ENCODE results near the gene KAT7.

The KAT7 gene

DNA sequence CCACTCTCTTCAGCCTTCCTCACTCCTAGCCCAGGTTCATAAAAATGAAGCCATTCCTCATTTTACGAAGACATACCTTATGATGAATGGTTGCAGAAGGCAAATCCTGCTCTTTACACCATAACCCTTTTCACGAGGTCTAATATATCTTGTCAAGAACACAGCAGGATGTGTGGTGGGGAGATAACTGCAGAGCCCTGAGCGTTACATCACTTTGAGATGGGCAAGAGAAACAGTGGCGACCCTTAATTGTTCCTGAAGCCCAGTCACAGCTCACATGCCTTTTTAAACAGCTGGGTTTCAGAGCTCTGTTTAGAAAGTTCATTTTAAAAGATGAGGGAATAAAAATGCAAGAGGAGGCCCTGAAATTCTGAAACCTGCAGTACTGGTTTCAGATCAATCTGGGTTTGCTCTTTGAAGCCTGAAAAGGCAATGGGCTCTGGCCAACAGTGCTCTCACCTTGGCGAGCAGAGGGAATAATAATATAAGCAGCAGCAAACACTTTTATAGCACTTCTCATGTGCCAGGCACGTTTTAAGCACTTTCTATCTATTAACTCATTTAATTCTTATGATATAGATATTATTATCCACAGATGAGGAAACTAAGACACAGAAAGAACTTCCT lies 27.4 kb upstream of the KAT7 start:
- no peak for DNase-seq (ENCODE audit: low read depth in 2 of 2)

DNA sequence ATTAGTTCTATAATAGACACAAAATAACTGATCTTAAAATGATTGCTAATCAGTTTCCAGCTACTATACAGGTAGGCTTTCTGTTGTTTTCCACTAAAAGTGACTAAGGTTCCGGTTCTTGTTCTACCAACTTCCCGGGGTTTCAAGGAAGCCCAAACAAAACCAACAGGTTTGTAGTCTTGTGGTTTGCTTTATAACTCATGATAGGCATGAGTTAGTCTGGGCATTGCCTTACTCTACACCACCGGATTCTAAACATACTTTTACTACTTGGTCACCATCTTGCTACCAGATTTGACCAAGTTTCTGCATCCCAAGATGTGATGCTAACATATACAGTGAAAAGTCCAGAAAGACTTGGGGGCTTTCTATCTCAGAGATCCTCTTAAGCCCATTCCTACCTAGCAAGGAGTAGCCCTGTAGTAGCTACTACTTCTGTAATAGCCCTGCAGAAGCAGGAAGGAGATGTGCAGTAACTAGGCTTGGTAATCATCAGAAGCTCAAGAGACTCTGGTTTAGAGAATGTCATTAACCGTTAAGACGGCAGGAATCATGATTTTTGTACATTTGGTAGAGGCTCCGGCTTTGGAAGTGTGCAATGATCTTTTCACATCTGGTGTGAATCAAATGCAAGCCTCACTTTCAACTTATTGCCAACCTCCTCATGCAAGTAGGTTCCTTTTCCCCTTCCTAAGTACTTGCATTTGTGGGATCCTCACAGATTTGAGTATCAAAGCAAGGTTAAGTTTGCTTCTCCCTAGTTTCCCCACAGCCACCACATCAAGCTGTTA lies 26.1 kb upstream of the KAT7 start:
- no peak for DNase-seq (ENCODE audit: low read depth in 2 of 2)

DNA sequence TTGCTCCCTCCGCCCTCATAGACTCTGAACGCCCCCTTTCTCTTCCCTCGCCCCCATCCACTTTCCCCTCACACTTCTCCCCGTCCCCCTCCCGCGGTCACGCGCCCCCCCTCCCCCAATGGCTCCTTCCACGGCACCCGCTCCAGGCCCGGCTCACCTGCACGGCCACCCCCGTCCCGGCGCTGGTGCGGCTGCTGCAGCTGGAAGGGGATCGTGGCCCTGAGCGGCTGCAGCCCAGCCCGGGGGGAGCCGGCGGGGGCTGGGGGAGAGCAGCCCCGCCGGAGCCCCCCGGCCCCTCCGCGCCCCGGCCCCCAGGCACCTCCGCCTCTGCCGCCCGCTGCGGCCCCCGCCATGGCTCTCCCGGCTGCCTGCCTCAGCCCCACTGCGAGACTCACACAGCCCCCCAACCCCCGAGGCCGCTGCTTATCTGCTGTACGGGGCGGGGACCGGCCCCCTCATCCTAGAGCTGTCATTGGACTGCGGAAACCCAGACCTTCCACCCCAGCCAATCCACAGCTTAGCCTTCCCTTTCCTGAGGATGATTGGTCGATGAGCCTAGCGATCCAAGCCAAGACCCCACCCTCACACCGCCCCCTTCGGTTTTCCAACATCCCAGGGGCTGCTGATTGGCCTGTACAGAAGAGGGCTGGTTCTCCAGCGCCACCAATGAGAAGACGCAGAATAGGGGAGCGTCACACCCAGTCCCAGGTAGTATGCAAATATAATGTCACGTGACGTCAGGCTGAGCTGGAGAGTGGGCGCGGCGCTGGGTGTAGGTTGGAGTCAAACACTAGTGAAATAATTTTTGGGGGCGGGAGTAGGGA lies 24.5 kb upstream of the KAT7 start, which contains the start of gene FAM117A:
Gene FAM117A, minus strand, starts transcription at position 397 of the 824 bp plus-strand sequence. Its CDS starts 44 bp downstream, at position 353.
- peak; percentile 87 to 97 for DNase-seq (ENCODE audit: low read depth in 2 of 2)

DNA sequence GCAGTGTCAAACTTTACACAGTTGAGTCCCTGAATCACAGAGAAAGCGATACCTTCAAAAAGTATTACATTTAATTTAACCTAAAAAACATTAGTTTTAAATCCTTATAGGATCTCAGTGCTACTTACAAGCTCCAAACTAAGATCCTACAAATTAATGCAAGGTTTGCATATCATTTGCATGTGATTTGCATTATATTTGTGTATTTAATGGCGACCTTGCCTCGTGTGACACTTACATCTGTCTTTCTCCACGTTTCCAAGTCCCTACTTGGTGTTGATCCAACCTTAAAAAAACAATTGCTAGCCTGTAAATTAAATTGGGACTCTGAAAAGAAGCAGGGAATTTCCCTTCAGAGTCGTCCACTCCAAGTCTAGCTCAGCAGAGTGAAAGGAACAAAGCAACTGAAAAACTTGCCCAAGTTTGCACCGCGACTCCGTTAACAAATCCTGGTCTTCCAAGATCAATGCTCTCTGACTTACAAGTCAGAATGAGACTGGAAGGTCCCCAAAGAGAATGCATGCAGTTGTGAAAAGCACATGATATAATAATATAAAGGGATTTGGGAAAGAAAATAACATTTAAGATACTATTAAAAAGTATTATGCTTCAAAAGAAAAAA lies 23.8 kb upstream of the KAT7 start:
- no peak for DNase-seq (ENCODE audit: low read depth in 2 of 2)

DNA sequence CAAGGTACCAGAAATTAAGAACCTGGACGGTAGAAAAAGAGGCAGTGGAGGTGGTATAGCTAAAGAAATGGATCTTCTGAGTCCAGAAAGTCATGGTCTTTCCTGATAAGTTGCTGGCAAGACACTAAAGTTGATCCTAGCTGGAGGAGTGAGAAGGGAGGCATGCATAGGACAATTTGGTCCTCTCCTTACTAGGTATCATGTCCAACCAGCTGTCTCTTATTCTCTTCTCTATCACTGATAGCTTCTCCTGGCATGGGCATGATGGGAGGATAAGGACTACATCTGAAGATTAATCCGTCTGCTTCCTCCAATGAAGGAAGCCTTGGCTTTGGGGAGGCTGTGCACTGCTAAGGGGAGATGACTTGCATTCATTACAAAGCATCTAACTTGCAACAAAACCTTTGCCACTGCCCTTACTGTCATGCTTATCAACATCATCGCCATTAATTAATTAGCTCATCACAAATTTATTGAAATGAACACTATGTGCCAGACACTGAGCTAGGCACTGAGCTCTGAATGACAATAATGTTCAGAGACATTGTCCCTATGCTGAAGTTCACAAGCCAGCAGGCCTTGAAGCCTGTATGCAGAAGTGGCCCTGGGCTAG lies 21.5 kb upstream of the KAT7 start:
- no peak for DNase-seq (ENCODE audit: low read depth in 2 of 2)

DNA sequence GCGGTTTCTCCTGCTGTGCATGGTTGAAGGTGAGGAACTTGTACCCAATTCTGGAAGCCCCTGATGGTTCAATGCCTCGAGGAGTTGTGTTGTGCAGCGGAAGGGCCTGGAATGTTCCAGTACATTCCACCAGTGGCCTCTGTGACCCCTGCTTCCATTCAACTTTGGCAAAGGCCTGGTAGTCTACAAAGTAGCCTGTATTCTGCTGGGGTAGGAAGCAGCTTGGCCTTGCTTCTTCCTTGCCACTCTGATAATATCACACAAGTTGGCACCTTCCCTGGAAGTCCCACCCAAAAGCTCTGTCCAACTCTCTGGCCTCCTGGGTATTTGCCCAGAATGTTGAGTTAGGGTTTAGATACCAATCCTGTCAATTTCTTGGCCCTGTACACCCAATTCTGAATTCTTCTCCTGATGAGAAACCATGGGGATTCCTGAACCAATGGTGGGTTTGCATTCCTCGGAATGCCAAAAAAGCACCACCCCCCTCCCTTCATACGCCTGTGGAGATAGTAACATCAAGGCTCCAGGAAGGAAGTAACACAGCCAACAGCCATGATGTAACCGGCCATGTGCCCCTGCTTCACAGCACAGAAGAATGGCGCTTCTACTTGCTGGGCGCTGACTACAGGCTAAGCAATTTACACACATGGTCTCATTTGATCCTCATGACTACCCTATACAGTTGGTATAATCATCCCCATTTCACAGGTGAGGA lies 12.8 kb upstream of the KAT7 start:
- no peak for DNase-seq (ENCODE audit: low read depth in 2 of 2)

DNA sequence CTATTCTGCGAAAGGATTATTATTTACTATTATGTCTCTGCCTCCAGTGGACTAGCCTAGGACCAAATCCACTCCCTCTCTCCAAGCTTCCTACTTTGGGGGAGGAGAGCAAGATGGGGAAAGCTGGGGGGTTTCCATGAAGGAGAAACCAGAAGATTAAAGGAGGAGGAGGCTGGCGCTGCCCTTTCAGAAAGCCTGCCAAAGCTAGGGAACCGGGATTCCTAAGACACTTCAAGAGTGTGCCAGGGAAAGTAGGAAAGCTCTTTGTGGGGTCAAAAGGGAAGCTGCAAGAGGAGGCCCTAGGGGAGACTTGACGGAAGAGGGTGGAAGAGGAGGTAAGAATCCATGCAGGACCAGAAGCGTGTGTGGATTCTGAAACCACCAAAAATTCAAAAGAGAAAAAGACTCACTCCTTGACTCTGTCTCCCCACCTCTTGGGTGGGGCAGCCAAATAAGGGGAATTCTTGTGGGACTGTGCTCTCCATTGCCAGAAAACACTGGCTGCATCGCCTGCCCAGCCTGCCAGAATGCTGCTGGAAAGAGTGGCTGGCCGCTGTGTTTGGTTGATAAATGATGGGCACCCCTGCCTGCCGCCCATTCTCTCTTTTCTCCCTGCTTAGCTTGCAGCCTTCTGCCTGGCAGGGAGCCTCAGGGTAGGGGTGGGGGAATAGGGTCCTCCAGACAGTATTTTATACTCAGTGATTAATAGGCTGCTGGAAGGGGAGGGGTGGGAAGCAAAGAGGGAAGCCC lies 11.8 kb upstream of the KAT7 start:
- no peak for DNase-seq (ENCODE audit: low read depth in 2 of 2)

DNA sequence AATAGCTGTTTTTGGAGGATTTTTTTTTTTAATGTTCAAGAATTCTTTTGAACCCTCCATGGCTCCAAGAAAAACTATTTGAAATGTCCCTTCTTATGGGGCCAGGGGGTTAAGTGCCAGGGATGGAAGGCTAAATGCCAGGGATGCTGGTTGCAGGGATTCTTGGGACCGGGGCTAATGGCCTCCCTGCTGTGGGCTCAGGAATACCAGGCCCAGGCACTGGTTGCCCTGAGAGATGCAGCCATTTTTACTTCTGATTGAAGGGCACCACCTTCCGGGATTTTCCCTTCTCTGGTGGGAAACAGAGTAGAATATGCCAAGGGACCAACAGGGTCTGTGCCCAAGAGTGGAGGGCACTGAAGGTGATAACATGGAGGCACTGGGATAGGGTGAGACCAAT lies 10.9 kb upstream of the KAT7 start:
- DNase-seq (ENCODE audit: low read depth in 2 of 2): no peak

DNA sequence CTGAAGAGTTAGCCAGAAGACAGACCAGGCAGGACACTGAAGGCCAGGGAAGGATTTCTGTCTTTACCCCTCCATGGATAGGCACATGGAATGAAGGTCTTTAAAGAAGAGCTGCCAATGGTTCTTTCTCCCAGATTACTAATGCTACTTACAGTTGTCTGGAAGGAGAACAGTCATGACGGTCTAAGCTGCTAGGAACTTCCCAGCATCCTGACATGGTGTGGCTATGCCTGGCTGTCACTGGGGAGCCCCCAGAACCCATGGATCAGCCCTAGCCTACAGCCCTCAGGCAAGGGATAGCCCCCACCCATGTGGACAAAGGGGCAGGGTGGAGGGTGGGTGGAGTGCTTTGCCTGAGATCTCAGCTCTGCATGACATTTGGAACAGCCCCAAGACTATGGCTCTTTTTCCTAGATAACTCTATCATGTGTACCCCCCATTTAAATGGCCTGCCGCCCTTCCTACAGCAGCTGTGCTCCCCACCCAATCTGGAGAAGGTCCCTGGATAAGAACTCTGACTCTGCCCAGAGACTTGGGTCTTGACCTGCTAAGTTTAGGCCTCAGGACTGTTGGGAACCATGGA lies 9.2 kb upstream of the KAT7 start:
- DNase-seq (ENCODE audit: low read depth in 2 of 2): no peak

DNA sequence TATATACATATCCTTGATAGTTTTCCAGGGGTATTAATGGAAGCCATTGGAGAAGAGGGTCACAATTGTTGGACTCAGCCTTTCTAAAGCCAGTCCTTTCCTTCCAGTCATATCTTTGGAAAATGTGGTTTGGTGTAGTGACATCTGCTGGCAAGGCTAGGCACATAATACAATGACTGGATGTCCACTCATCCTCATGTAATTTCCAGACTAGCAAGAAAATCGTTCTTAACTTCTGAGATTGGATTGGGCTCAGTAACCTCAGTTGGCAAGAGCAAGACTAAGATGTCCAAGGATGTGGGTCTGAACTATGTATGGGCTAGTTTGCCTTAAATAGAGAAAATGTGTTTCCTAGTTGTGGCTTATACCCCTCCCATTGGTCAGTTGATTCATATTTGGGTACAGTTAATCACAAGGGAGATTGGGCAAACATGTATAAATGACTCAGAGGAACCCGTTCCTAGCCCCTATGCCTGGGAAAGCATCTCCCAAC lies 8.7 kb upstream of the KAT7 start:
- DNase-seq (ENCODE audit: low read depth in 2 of 2): no peak

DNA sequence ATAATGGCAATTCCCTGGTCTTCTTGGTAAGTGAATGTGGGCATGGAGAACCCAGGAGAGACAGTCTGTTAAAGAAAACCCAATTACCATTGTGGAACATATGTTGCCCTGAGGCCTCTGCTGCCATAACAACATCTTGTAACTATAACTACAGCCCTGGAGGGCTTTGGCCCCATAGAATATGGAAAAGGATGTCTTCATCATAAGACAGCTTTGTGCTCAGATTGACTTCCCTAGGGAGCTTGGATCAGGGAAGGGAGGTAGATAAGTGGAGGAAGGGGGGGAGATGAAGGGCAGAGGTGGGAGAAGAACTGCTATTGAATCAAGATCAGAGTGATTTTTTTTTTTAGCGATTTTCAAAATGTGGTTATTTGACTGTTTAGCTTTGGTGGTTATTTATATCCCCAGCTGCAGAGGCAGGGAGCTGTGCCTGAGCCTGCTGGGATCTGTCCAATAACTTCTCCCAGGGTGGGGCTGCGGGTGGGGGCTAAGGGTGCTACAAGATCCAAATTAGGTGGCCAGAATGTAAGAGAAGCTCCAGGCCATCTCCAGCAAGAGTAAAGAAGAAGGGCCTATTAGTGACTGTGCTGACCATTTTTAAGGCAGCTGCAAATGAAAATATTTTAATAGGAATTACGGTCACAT lies 5.3 kb upstream of the KAT7 start:
- DNase-seq (ENCODE audit: low read depth in 2 of 2): no peak

DNA sequence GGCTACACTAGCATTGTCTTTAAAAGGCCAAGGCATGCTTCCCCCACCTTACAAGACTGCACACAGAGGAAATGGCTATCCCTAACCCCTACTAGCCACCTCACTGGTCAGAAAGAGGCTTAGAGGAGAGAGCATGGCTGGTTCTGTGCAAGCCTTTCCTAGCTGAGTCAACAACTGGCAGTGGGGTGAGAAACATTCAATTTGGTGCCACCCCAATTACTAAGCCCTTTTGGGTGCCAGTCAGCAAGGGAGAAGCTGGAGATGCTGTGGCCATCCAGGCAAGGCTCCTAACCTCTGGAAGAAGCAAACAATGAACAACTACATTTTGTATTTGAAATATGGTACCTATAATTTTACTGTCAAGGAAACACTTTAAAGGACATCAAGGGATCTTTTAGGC lies 4.7 kb upstream of the KAT7 start:
- no peak for DNase-seq (ENCODE audit: low read depth in 2 of 2)

DNA sequence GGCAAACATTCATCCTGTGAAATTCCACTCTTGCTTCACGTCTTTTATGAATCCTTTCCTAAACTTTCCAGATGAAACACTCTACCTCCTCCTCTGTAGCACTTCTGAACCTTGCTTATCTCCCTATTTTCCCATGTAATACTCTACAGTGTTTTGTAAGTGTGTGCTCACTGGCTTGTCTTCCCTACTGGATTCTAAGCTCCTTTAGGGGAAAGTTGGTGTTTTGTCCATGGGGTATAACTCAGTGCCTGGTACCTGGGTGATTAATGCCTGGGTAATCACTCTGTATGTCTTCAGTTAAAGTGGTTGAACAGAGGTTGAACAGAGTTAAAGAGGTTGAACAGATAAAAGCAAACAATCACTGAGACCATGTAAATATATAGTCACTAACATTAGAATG lies 3.8 kb upstream of the KAT7 start:
- DNase-seq (ENCODE audit: low read depth in 2 of 2): no peak

DNA sequence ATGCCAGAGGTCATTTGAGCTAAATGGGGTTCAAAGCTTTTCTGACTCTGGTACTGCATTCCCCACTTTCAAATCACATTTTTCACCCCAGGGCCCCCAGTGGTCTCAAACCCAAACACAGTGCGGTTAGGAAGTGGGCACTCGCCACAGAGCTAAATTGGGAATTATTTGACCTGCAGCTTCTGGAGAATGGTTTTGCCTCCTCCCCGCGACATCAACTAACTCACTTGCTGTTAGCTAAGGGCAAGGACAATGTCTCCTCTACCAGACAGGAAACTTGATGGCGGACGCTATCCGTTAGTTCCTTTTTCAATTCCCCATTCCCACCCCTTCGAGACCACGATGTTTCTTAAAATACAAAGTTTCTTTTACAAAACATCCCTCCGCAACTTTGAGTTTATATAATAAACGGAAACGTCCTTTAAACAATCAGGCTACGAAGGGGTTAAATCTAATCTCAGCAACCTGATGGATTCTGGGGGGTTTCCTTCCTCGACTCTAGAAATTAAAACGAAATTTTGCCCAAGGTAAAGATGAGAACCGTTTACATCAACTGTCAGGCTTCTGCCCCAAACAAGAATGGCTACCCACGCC lies 500 bp upstream of the KAT7 start:
- DNase-seq (ENCODE audit: low read depth in 2 of 2): no peak

DNA sequence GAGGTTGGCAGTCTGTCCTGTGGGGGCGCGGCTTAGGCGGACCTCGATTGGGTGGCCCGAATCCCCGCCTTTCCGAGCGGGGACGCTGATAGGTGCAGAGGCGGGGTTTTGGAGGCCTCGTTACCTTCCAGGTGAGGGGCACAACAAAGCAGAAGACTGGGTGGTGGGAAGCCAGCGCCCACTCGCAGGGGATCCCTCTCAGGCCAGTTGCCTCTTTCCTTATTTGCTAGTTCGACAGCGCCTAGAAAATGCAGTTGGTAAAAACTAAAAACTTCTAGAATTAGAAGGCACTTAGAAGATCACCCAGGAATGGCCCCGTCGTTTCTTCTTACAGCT lies 730 bp downstream of the KAT7 start:
- no peak for DNase-seq (ENCODE audit: low read depth in 2 of 2)

DNA sequence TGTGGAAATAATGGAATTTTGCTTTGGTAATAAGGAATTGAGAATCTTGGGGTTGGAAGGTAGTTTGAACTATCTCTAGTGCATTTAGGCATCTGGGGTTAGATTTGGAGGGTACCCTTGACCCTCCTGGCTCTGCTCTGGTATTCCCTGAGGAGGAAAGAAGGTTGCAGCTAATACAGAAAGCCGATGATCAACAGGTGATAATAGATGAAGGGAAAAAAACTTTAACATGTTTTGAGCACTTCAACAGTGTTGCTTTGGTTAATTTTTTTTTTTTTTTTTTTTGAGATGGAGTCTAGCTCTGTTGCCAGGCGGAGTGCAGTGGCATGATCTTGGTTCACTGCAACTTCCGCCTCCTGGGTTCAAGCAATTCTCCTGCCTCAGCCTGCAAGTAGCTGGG lies 4.8 kb downstream of the KAT7 start:
- DNase-seq (ENCODE audit: low read depth in 2 of 2): no peak

DNA sequence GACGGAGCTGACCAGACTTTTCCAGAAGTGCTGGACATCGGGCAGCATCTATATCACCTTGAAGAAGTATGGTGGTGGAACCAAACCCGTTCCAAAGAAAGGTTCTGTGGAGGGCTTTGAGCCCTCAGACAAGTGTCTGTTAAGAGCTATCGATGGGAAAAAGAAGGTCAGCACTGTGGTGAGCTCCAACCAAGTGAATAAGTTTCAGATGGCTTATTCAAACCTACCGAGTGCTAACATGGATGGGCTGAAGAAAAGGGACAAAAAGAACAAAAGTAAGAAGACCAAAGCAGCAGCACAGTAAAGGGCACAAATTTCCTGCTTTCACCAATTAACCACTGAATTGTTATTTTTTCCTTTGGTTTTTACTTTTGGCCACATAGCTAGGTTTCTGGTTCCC lies 6.9 kb downstream of the KAT7 start:
- no peak for DNase-seq (ENCODE audit: low read depth in 2 of 2)

DNA sequence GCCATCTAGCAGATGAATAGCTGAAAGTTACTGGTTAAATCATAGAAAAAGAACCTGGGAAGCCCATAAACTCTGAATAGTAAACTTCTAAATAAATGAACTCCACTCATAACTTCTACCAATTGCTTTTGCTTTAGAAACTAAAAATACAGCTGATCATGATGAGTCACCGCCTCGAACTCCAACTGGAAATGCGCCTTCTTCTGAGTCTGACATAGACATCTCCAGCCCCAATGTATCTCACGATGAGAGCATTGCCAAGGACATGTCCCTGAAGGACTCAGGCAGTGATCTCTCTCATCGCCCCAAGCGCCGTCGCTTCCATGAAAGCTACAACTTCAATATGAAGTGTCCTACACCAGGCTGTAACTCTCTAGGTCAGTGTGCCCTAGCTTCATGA lies 9.7 kb downstream of the KAT7 start:
- DNase-seq (ENCODE audit: low read depth in 2 of 2): no peak

DNA sequence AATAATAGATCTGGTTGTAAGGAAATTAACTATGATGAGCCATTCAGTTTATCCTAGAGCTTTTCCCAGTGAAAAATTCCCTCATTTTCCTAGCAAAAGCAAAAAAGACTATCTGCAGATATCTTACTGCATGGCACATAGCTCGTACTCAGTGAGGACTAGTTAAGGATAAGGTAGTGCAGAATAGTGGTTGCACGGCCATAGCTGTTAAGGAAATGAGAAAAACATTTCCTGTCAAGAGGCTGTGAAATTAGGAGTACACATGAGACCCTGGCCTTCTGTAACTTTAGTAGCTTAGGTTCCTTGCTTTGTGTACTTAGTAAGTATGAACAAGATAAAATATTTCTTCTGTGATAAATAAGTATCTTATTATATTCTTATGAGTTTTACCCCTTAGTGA lies 10.3 kb downstream of the KAT7 start:
- DNase-seq (ENCODE audit: low read depth in 2 of 2): no peak
